HG02981 (cell line): ENCODE measurements around the gene CTIF.
"Not testable (repeated sequence)": the region's sequence is repeated elsewhere in the genome, so short reads cannot be mapped to it uniquely, and the experiment has no call there.

Experiments
- ATAC-seq: cut with Tn5 transposase; IDR thresholded peaks from one replicate; pipeline ENCODE4 v1.9.1; 2021; ENCODE audit warnings: mild to moderate bottlenecking, moderate library complexity; ENCODE audit not compliant: unreplicated experiment

The CTIF gene

DNA sequence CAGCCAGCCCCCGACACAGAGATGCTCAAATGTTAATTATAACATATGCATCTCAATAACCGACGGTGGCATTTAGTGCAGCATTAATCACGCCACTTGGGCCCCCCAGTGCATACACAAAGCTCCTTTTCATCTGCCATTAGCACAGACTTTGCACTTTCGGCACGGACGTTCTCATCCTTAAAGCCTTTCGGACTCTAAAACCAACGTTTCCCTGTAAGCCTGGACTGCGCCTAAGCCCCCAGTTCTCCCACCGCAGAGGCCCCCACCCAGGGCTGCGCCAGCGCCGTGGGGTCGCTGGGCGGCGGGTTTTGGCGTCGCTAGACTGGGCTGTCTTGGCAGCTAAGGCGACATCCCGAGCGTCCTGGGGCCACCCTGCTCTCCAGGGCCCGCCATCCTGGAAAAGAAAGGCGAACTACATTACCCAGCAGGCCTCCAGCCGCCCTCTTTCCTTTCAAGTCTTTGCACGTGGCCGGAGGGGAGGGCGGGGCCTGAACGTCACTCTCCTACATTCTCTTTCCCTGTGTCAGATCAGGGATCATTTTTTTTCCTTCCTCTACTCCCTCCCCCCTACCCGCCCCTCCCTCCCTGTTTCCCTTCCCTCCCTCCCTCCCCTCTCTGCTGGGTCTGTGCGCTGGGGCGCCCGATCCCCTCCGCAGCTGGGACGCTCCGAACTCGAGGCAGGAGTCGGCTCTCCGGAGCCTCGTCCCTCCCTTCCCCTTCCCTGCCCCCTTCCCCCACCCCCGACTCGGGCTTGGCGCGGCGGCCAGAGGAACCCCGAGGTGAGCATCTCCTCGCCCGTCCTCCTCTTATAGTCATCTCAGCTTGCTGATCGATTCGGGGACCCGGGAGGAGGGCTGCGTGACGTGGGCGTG lies at the start of gene CTIF:
Gene CTIF, plus strand, starts transcription at position 501 of the 875 bp plus-strand sequence. CDS start 80,535 bp downstream, outside the sequence.
- ATAC-seq: peak; percentile 74

DNA sequence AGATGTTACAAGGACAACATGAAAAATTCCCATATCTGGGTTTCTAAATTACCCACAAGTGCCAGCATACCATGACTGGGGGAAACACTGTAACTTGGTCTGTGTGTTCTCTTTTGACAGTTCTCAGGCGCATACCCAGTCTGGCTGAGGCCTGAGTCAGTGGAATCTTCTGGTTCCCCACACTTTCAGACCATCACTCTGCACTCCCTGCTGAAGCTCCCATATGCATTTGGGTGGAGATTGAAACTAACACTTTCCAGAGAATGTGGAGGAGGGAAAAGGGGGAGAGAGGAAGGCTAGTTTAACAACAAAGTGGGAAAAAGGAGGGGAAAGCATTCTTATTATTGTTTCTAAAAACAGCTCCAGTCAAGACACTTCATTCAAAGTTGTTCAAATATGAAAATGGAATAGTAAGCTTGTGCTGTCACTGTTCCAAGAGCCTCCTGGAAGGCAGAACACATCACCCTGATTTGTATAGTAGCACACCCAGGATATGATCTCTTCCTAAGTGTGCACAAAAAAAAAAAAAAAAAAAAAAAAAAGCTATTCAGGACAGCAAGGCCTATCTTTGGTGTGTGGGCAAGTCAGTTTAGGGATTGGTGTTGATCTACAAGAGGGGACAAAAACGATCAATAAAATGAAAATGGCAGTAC lies 48.1 kb upstream of the CTIF start:
- no peak for ATAC-seq

DNA sequence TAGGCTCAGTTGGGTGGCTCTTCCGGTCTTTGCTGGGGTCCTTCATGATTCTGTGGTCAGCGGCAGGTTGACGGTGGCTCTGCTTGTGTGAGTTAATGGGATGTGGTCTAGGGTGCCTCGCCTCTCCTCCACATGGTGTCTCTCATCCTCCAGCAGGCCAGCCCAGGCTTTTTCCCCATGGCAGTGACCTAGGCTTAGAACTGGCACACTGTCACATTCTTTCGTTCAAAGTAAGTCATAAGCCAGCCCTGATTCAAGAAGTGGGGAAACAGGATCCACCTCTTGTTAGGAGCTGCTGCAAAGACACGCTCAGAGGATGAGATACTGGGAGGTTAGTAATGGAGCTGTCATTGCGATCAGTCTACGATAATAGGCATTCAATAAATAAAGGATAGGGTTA lies 46.0 kb upstream of the CTIF start:
- no peak for ATAC-seq

DNA sequence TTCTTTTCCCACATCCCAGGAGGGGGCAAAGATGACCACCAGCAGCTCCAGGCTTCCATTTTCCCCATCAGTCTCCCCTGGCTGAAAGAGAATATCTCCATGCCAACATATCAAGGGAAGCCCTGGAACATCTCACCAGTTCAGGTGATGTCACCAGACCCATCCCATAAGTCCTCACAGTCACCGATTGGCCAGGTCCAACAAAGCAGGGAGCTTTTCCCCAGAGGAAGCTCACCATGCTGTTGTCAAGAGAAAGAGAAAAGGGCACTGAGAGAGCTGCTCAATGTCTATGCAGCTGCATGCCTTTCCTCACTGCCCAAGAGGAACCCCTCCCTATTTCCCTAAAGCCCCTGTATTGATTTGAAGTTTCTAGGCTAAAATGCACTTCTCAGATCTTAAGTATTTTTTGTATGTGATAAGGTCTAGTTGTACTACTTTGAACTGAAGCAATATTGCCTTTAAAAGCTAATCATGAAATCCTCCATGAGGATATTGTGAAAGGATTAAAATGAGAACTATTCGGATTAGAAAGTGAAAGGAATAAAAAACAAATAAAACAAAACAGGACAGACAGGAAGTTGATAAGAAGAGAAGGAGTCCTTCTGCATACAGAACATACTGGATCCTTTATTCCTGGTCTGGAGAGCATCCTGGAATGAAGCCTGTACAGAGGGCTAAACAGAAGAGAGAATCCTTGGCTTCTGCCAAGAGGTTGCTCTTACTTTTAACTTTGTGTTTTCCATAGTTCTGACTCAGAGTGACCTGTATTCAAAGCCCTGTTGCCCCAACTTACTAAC lies 45.2 kb upstream of the CTIF start:
- no peak for ATAC-seq

DNA sequence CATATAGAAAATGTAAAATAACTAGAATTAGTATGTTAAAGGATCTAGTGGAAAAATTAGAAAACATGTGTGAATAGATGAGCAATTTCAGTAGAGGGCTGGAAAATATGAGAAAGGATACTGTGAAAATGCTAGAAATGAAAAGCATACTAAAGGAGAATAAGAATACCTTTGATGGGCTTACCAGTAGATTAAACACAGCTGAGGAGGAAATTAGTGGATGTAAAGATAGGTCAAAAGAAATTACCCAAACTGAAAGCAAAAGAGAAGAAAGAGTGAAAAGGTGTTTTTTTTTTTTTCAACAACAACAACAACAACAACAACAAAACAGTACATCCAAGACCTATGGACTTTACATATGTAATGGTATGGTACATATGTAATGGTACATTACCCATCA lies 41.0 kb upstream of the CTIF start:
- no peak for ATAC-seq

DNA sequence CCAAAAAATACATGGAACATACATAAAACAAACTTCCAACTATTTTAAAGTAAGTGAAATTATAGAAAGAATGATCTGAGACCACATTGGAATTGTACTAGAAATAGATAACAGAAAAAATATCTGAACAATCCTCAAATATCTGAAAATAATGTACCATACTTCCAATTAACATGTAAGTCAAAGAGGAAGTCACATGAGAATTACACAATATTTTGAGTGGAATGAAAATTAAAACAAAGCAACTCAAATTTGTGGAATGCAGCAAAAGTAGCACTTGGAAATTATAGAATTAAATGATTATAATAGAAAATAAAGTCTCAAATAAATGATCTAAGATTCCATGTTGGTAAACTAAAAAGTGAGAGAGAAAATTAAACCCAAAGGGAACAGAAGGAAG lies 38.3 kb upstream of the CTIF start:
- no peak for ATAC-seq

DNA sequence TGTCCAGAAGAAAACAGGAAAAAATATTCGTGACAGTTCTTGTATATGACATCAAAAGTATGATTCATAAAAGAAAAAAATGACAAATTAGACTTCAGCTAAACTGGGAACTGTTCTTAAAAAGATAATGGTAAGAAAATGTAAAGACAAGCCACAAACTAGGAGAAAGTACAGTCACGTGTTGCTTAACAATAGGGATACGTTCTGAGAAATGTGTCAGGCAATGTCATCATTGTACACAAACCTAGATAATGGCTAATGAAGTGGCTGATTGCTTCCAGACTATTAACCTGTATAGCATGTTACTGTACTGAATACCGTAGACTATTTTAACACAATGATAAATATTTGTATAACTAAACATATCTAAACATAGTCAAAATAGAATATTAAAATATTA lies 35.9 kb upstream of the CTIF start:
- no peak for ATAC-seq

DNA sequence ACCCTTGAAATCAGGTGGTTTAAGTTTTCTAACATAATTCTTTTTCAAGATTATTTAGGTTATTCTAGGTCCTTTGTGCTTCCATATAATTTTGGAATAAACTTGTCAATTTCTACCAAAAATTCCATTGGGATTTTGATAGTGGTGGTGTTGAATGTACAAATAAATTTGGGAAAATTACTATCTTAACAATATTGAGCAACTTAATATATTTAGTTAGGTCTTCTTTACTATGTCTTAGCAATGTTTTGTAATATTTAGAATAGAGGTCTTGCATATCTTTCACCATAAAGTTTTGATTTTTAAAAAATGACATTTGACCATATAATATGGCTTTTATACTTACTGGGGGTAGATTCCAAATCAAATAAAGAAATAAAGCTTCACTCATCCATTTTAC lies 34.0 kb upstream of the CTIF start:
- ATAC-seq: no peak

DNA sequence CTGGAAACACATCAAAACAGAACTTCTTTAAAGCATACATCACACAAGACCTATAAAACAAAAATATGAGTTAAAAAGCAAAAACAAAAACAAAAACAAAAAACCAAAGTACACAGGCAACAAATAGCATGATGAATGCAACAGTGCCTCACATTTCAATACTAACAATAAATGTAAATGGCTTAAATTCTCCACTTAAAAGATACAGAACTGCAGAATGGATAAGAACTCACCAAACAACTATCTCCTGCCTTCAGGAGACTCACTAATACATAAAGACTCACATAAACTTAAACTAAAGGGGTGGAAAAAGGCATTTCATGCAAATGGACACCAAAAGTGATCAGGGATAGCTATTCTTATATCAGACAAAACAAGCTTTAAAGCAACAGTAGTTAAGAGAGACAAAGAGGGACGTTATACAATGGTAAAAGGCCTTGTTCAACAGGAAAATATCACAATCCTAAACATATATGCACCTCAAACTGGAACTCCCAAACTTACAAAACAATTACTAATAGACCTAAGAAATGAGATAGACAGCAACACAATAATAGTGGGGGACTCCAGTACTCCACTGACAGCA lies 31.8 kb upstream of the CTIF start:
- ATAC-seq: not testable (repeated sequence)

DNA sequence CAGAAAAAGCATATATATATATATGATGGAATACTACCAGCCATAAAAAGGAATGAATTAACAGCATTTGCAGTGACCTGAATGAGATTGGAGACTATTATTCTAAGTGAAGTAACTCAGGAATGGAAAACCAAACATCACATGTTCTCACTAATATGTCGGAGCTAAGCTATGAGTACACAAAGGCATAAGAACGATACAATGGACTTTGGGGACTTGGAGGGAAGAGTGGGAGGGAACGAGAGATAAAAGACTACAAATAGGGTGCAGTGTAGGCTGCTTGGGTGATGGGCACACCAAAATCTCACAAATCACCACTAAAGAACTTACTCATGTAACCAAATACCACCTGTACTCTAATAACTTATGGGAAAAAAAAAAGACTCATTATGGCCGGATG lies 26.3 kb upstream of the CTIF start:
- ATAC-seq: not testable (repeated sequence)

DNA sequence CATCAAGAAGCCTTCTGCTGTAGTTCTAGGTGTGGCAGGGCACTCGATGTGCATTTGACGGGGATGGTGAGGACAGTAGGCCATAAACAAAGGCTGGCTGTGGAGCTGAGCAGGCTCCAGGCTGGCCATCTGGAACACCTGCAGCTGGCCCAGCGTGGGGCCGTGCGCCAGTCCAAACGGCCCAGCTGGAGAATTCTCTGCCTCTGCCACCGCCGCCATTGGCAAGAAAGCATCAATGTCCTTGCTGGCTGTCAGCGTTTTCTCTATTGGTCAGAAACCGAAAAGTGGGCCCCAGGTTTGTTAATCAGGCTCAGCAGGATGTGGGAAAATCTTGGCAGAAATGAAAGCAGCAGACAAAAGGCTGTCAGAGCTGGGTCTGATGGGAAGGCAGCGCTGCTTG lies 24.0 kb upstream of the CTIF start:
- no peak for ATAC-seq

DNA sequence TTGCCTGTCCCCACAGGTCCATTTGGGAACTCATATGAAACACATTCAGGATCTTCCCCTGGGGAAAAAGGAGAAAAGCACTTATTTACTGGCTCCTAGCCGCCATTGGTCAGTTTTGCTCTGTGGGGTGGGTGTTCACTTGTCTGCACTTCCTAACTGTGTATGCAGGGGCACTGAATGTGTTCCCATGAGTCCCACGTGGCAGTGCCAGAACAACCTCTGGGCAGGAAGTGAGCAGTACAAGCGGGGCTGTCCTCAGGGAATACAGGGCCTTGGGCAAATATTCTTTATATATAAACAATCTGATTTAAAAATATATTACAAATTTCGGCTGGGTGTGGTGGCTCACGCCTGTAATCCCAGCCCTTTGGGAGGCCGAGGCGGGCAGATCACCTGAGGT lies 21.8 kb upstream of the CTIF start:
- ATAC-seq: no peak

DNA sequence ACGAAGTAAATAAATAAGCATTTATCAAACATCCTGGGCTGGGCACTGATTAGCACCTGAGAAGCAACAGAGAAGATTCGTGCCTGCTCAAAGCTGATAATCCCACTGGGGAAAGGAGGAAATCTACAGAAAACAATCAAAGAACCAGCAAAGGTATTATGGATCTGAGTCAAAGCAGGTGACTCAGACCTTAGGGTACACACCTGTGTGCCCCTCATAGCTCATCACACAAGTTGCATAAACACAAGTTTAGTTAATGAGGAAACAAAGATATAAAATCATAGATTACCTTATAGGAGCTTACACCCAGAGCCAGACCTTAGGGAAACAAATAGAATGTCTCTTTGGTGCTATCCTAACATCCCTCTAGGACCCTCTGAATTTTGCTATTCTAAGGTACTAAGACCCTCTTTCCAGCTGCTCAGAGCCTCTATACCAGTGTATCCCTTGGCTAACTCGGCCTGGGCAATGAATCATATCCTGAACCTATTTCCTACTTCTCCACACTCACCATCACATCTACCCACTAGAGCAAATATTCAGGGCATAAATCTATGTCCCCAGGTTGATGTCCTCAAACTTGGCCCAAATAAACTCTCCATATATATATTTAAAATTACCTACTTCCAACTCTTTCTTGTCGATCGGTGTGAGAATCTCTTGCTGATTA lies 19.3 kb upstream of the CTIF start:
- no peak for ATAC-seq

DNA sequence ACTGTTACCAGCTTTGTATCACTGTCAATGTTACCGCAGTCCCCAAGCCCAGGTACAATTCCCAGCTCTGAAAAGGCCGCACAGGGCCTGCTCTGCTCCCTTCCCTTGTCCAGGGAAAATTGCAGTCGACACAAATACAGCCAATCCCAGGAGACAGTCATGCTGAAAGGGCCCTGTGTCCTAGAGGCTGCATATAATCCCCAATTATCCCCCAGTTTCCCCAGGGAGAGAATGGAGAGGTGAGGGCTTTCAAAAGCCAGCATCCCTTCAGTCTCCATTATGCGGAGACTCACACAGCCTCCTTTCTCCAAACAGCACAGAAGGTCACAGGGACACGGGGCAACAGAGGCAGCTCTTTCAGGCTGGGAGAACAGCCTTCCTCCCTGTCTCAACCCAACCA lies 17.1 kb upstream of the CTIF start:
- no peak for ATAC-seq

DNA sequence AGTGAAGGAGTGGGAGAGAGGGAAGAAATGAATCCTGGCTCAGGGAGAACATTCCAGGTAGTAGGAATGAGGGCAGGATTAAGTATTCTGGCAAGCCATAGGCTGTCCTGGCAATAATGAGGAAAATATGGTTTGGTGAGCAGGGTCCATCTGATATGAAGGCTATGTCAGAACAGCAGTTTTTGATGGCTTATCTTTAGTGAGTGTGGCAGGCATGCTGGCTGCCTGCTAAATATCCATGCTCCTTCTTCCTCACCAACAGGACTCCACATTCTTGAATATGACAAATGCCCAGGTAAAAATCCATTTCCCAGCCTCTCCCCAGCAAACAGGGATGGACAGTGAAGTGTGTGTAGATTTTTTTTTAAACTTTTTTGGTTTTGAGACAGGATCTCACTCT lies 13.2 kb upstream of the CTIF start:
- ATAC-seq: no peak

DNA sequence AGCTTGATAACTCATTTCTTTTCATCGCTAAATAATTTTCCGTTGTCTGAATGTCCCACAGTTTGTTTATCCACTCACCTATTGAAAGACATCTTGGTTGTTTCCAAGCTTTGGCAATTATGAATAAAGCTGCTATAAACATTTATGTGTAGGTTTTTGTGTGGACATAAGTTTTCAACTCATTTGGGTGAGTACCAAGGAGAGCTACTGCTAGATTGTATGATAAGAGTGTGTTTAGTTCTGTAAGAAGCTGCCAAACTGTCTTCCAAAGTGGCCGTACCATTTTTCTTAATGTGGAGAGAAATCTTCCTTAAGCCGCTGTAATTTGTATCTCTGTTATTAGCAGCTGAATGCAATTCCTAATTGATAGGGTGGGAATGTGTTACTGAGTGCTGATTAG lies 11.4 kb upstream of the CTIF start:
- ATAC-seq: no peak

DNA sequence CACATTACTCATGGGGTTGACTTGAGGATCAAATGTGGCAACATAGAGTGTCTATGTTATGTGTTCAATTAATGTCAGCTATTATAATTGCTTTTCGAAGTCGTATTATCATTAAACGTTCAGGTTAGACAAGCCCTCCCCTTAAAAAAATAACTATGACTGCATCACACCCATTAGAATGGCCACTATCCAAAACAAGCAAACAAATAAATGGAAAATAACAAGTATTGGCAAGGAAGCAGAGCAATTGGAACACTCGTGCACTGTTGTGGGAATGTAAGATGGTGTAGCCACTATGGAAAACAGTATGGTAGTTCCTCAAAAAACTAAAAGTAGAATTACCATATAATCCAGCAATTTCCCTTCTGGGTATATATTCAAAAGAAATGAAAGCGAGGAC lies 10.0 kb upstream of the CTIF start:
- no peak for ATAC-seq

DNA sequence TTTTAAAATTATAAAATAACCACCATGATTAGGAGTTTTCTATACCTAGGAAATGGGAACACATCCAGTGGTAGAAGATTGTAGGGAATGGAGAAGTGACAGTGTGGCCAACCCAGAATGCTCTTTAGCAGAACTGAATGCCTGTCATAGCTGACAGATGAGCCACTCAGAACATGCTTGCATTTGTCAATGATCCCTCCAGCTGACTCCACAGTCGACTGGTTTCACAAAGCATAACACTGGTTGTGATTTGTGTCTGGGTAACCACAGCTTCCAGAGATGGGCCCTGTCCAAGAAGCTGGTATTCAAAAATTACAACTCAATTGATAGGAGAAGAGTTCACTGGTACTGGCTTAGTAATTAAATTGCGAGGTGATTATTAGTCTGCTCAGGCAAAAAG lies 9.0 kb upstream of the CTIF start:
- no peak for ATAC-seq

DNA sequence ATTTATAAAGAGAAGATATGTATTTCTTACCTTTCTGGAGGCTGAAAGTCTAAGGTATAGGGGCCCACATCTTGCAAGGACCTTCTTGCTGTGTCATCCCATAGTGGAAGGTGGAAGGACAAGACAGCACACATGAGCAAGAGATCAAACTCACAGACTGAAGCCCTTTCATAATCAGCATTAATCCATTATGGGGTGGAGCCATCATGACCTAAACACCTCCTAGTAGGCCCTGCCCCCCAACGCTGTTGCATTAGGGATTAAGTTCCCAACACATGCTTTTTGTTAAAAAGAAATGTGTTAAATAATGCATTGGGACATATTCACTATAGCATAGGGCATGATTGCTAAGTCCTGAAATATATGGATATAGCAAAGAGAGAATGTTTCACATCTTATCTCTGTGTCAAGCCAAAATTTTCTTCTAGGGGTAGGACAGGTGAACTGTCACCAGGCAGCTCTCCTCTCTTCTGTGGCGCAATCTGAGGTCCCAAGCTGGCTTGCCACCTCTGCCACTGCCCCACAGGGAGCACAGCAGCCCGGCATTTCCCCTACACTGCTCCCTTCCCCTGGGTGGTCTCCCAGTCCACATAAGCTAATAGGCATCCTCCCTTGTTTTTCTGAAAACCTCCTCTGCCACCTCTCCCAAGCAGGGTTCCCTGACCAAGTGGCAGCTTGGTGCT lies 8.3 kb upstream of the CTIF start:
- ATAC-seq: no peak

DNA sequence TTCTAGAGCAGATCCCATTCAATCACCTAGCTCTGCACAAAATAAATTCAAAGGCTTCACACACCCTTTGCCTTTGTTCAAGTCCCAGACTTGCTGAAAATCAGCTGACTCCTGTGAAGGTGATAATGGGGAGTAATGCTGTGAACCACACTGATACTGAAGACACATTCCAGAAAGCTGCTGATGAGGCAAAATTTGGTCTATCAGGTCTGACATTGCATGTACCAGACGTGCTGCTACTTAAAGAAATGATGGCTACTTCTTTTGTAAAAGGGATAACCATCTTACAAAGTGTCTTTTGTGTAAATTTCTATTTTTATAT lies 7.8 kb upstream of the CTIF start:
- ATAC-seq: no peak
